GM18907 (cell line): ENCODE measurements around the gene SDHC.
"Not testable (repeated sequence)": the region's sequence is repeated elsewhere in the genome, so short reads cannot be mapped to it uniquely, and the experiment has no call there.

Source experiments
- ATAC-seq: cut with Tn5 transposase; IDR thresholded peaks from one replicate; pipeline ENCODE4 v1.9.1; 2021; ENCODE audit warnings: mild to moderate bottlenecking, moderate library complexity; ENCODE audit not compliant: unreplicated experiment

SDHC gene

DNA sequence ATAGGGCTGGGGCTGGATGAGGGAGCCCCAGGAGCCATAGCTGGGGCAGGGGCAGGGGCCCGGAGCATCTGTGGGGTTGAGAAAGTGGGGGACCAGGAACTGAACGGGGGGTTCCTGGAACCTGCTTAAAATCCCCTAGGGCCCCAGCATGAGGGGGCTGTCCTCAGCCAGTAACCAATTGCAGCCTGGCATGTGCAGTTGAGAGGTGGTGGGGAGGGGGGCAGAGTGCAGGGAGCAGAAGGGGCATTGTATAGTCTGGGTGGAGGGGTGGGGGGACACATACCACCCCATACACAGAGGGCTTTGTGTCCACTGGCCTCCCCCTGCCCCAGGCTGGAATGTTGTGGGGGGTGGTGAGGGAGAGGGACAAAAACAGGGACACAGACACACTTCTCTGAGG lies 4.3 kb upstream of the SDHC start, which contains the start of gene MPZ:
TSS of gene MPZ (minus strand) at position 101 of the 400 bp plus-strand sequence. CDS start at position 38, 63 bp downstream.
- no peak for ATAC-seq

DNA sequence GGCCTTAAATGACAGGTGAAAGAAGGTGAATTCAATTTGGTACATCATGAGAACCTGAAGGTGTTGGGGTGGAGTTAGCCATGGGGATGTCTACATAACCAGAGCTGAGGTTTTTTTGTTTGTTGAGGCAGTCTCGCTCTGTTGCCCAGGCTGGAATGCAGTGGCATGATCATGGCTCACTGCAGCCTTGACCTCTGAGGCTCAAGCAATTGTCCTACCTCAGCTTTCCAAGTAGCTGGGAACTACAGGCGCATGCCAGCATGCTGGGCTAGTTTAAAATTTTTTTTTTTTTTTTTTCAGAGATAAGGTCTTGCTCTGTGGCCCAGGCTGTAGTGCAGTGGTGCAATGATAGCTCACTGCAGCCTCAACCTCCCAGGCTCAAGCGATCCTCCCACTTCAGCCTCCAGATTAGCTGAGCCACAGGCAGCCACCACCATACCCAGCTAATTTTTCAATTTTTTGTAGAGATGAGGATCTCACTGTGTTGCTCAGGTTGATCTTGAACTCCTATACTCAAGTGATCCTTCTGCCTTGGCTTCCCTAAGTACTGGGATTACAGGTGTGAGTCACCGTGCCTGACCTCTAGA lies 2.5 kb upstream of the SDHC start:
- ATAC-seq: no peak

DNA sequence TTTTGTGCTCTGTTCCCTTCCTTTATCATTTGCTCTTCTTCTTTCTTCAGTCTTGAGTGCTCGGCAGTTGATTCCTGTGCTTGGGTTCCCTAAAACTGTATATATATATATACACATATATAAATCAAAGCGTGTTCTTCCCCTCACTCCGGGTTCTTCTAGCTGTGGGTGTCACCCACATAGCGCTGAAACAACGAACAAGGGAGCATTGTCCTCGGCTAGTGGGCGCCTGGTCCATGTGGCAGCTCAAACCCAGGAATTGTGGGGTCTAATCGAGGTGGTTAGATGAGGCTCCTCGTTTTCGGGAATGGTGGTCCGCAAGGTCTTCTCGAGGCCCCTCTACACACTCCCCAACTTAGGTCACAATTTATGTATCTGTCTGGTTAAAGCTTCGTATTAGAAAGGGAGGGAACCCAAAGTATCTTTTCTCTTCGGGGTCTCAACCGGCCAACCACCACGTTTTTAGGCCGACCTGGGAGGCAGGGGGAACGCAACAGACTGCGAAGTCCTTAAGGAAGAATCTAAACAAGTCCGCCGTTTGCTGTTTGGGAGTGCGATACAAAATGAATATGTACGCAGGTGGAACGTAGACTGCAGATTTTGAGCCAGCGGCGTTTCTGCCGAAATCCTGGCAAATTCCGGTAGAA lies 504 bp upstream of the SDHC start:
- no peak for ATAC-seq

DNA sequence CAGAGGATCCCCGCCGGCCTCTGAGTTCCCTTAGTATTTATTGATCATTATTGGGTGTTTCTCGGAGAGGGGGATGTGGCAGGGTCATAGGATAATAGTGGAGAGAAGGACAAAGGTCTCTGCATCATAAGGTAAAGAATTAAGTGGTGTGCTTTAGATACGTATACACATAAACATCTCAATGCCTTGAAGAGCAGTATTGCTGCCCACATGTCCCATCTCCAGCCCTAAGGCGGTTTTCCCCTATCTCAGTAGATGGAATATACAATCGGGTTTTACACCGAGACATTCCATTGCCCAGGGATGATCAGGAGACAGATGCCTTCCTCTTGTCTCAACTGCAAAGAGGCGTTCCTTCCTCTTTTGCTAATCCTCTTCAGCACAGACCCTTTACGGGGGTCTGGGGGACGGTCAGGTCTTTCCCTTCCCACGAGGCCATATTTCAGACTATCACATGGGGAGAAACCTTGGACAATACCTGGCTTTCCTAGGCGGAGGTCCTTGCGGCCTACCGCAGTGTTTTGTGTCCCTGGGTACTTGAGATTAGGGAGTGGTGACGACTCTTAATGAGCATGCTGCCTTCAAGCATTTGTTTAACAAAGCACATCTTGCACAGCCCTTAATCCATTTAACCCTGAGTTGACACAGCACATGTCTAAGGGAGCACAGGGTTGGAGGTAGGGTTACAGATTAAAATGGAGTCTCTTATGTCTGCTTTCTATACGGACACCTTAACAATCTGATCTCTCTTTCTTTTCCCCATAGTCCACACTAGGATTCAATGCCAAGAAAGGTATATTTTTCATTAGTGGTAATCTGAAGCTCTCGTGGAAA lies 1.9 kb downstream of the SDHC start:
- ATAC-seq: not testable (repeated sequence)

DNA sequence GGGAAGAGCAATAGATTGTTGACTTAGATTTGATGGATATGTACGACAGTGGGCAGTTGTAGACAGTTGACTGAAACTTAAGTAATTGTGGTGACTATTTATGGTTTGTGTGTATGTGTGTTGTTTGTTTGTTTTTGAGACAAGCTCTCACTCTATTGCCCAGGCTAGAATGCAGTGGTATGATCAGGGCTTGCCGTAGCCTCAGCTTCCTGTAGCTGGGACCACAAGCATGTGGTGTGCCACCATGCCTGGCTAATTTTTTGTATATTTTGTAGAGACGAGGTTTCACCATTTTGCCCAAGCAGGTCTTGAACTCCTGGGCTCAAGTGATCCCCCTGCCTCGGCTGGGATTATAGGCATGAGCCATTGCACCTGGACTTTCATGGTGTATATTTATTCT lies 9.8 kb downstream of the SDHC start:
- ATAC-seq: no peak

DNA sequence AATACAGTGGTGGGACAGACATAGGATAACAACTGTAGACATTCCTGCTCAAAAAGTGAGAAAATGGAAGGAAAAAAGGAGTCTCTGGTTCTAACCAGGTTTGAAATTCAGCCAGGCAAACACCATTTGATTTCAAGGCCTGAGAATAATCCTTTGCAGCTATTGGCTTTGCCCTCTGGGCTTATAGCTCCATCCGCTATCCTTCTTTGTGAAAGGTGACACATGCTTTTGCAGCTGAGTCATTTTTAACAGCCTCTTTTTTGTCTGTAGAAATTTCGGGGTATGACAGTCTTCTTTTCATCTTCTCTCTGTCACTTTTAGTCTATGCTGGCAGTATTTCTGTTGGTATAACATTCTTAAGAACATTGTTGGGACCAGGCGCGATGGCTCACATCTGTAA lies 16.2 kb downstream of the SDHC start:
- no peak for ATAC-seq

DNA sequence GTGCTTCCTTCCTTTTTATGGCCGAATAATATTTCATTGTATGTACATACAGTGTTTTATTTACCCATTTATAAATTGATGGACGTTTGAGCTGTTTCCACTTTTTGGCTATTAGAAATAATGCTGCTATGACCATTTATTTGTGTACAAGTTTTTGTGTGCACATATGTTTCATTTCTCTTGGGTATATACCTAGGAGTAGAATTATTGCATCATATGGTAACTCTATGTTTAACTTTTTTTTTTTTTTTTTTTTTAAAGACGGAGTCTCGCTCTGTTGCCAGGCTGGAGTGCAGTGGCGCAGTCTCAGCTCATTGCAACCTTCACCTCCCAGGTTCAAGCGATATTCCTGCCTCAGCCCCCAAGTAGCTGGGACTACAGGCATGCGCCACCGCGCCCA lies 19.0 kb downstream of the SDHC start:
- no peak for ATAC-seq

DNA sequence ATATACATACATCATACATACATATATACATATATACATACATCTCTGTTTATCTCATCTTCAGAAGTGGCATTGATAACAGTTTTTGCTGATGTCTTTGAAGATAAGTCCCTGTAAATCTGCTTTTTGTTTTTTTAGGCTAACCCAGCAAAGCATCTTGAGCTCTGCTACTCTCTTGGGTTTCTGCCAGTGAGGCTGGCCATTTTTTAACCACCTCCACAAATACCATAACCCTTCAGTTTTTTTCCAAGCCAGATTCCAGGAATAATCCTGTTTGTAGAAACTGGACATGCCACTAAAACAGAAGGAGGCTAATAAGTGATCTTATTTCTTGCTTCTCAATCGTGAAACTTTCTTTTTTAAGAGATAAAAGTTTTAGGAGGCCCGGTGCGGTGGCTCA lies 21.6 kb downstream of the SDHC start:
- ATAC-seq: no peak

DNA sequence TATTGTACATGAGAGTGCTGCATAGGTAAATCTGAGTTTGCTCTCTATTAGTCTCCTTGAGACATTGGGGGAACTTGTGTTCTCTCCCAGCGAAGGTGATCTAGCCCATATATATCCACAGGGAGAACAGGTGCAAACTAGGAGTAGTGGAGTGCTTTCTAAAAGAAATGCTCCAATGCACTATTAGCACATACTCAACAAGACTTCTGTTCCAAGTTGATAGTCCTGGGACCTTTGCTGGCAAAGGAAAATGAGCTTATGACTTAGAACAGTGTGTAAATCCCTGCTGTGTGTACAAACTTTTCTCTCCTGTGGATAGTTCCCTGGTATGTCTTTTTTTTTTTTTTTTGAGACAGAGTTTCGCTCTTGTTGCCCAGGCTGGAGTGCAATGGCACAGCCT lies 28.0 kb downstream of the SDHC start:
- no peak for ATAC-seq

DNA sequence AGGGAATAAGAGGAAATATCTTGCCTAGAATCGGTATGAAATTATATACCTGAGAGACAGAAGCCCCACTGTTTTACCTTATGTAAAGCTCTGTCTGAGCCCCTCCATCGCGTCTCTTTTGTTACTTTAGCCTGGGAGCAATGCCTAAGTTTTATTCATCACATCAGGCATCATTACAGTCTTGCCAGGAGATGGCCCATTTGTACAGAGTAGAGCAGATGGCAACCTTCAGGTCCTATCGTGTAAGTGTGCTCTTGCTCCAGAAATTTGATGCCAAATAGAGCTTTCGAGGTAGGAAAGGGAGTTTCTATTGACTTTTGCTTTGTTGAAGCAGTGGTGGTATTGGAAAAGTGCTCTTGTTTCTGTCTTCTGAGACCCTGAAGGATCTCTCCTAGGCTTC lies 28.6 kb downstream of the SDHC start:
- ATAC-seq: no peak

DNA sequence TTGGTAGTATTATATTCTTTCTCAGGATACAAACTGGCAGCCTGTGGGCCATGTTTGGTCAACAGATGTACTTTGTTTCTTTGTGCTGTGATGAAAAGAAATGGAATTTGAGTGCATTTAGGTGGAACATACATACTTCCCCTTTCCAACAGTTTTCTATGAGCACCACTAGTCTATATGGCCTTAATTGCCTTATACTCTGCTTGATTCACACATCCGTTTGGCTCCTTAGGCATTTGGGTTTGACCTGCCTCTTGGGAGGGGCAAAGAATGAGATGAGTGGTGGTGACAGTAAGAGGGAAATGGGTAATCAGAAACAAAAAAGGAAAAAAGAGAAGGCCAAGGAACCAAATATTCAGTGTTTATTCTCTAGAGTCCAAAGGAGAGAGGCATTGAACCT lies 36.5 kb downstream of the SDHC start:
- ATAC-seq: no peak

DNA sequence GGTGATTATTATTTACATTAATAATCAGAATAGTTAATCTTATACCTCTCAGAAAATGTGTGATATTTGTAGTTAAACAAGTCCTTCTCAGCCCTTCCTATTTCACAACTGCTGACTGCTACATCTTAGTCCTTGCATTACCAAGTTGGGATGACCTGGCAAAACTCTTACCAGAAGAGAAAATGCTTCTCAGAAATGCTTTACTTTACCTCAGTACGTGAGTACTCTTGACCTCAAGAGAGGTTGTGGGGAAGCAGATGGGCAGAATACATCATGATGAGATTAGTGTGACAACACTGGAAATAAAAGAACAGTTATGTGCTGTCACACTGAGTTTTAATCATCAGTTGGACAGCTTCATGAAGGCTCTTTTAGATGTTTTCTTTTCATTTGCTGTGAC lies 37.3 kb downstream of the SDHC start:
- ATAC-seq: no peak

DNA sequence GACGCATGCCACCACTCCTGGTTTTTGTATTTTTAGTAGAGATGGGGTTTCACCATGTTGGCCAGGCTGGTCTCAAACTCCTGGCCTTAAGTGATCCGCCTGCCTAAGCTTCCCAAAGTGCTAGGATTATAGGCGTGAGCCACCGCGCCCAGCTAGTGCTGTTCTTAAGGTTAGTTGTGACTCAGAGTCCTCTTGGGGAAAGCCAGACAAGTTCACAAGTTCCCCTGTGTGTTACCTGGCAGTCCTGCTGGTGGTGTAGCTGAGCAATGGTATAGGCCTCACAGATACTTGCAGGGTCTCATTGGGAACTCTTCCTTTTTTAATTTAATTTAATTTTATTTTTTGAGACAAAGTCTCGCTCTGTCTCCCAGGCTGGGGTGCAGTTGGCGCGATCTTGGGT lies 42.9 kb downstream of the SDHC start:
- ATAC-seq: no peak

DNA sequence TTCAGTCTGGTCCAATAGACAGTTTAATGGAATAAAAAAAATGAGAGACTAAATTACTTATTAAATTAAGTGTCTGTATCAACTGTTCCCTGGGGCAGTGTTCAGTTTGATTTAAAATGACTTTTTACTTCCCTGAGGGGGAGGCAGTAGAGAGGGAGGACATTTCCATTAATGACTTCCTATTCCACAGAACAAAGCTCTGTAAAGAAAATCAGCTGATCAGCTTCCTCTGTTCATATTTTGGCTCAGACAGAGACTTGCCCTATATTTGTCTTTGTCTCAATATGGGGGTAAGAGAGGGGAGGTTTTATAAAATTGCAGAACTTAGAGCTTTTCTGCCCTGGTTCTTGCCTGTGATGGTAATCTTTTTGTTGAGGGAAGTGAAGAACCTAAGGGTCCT lies 45.1 kb downstream of the SDHC start:
- no peak for ATAC-seq

DNA sequence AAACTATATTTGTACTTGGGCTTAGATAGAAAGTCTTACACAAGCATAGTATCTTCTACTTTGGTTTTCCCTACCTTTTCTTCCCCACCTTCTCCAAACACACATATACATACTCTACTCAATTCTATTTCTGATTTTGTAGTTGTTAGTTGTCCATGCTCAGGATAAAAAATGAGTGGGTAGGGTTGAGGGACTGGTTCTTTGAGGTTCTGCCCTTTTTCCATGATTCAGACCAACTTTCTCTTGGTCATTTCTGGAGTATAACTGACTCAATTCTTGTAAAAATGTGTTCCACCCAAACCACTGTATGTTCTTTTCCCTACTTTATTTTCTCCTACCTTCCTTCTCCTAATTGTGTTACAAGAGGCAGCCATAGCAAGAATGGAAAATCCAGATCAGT lies 50.2 kb downstream of the SDHC start:
- no peak for ATAC-seq

DNA sequence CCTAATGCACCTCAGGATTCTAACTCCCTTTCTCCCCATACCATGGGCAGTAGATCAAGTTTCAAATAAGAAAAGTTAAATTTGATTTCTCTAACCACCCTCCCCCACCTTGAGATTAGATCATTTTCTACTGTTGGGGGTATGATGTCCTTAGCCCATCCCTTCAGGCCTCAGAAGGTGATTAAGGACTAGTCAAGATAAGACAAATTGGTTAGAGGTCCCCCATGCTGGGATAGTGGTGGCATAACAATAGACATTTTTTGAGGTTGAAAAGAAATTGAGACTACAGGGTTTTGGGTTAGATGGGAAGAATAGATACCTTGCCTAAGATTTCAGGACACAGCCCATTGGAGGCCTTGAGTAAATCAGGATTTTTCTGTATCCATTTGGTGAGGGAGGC lies 51.0 kb downstream of the SDHC start:
- no peak for ATAC-seq

DNA sequence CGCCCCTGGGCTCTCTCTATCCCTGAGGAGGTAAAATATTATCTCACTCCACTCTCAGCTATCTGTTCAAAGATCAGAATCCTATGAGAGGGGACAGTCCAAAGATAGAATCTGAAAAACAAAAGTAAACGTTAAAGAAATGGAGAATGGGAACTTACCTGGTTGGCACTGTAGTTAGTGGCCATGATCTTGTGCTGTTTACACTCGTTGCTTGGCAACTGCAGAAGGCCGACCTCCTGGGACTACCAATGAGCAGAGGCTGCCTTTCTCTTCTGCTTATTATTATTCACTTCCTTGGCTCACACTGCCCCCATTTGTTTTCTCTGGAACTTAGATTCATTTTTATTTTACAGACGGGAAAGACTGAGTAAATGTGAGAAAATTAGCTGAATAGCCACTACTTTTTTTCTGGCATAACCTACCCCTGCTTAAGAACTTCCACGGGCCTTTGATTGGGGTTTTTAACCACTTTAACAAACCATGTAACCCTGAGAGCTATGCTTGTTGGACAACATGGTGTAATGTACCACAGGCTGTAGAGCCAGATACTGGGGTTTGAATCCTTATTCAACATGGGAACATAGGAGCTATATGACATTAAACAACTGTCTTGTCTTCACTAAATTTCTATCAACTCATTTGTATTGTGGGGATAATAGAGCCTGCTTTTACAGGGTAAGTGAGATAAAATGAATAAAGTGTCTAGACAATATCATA lies 53.7 kb downstream of the SDHC start, which contains the start of gene CFAP126:
TSS of gene CFAP126 (minus strand) at position 193 of the 717 bp plus-strand sequence. CDS start at position 185, 8 bp downstream.
- peak; percentile 87 for ATAC-seq

DNA sequence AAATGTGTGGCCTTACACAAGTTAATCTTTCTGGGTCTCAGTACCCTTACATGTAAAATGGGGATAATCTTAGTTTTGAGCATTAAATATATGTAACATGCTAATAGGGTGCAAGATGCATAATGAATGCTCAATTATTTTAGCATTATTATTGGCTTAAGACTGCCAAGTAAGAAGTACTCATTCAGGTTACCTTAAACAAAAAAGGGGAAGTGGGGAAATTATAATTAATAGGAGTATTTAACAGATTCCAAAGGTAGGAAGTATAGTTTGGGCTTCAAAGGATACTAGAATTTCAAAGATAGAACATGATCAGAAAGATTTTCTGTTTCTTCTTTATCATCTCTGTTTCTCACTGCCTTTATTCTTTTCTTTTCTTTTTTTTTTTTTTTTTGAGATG lies 59.3 kb downstream of the SDHC start:
- ATAC-seq: no peak

DNA sequence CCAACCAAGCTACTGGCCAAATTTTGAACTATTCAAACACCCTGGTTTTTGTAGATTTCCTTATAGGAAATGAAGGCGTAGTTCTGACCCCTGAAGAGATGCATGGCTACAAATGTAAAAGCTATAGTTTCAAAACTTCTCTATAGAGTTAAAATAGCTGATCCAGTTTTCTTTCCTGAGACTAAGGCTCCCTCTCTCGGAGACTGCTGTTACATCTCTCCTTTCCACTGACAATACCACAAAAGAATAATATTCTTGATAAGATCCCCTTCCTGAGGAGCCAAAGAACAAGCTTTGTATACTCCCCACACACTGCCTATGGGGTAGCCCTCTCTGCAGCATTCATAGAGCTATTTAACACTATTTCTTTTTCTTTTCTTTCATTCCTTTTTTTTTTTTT lies 60.2 kb downstream of the SDHC start:
- ATAC-seq: no peak

DNA sequence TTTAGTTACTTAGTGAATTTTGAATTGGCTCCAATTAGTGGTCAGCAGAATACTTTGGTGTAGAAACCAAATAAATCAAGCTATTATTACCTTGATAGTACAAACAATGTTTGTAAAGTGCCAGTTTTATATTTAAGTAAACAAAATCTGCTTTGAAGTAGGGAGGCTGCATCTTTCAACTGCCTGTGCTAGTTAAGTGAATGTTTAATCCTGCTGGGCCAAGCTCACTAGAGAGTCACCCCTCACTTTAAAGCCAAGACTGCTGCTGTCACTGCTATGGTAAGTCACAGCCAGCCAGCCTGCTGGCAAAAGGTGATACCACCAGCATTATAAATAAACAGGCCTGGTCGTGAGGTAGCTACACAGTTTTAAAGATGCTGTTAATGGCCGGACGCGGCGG lies 63.8 kb downstream of the SDHC start:
- no peak for ATAC-seq

DNA sequence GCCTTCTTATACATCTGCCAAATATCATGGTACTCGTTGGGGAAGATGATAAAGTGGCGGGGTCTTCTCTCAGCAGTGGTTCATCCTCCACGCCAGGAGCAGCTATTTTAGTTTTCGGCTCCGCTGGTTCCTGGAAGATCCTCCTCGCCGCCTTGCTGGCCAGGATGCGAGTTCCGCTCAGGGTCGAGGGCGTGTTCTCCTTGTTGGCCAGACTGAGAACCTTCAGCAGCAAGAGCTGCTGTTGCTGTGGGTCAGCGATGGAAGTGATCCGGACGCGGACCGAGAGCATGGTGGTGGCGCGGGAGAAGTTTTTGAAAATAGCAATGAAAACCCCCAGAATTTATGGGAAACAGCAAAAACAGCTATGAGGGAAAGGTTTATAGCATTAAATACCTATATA lies 64.9 kb downstream of the SDHC start:
- ATAC-seq: no peak
